Esophagus muscularis mucosa (tissue), 4 donors: ENCODE data around the gene IGFL2.

ENCODE experiments used
- CTCF ChIP-seq, 3 experiments: fragments of 200-600 bp in 2 of 3; fragments of 450-650 bp in 1 of 3; sonication (generic) in 2 of 3; IDR thresholded peaks; one replicate each; pipeline ENCODE4 v1.5.1; 2017 to 2019; ENCODE audit warnings: antibody characterized with exemption in 3 of 3, mild to moderate bottlenecking in 2 of 3, moderate library complexity in 1 of 3
- EP300 ChIP-seq: sonication (generic); formaldehyde crosslinking; IDR thresholded peaks from one replicate; pipeline ENCODE4 v1.6.1; 2017; ENCODE audit warnings: antibody characterized with exemption
- POLR2A ChIP-seq: fragments of 450-650 bp; IDR thresholded peaks from one replicate; pipeline ENCODE4 v1.6.1; 2017; ENCODE audit warnings: antibody characterized with exemption, moderate library complexity, mild to moderate bottlenecking, low read depth
- POLR2AphosphoS5 ChIP-seq, 2 donors: sonication (generic); formaldehyde crosslinking; IDR thresholded peaks; one replicate each; pipeline ENCODE4 v1.6.1; 2017; ENCODE audit warnings: antibody characterized with exemption in 2 of 2

- TF ChIP-seq CTCF (IDR thresholded peaks at IDR 0.05) (no peak), POLR2A (no peak), POLR2AphosphoS5 (IDR thresholded peaks at IDR 0.05) (no peak), EP300 (no peak)
Observed at GRCh38 chr19:46109876-46110275, 38.2 kb upstream of the IGFL2 start.
